RWPE2 (cell line): ENCODE results near the gene FARS2.

Source experiments
- ATAC-seq: fragments of 200-7000 bp; cut with Tn5 transposase; 3 replicates; pipeline ENCODE4 v1.9.1; 2021; ENCODE audit warnings: low read depth
- DNase-seq: peaks from one replicate; pipeline ENCODE4 v3.0.0-alpha.2; 2020; ENCODE audit warnings: low spot score
- H3K27ac ChIP-seq: fragments of 450-650 bp; 2 replicates; pipeline ENCODE4 v1.5.1; 2017; ENCODE audit warnings: mild to moderate bottlenecking; ENCODE audit not compliant: poor library complexity, severe bottlenecking
- H3K27me3 ChIP-seq: fragments of 250-450 bp; sonication (Bioruptor Pico); 2 replicates; pipeline ENCODE4 v1.5.1; 2021; ENCODE audit warnings: mild to moderate bottlenecking, moderate library complexity; ENCODE audit not compliant: insufficient read depth, poor library complexity, severe bottlenecking
- H3K36me3 ChIP-seq: fragments of 250-450 bp; sonication (Bioruptor Pico); 2 replicates; pipeline ENCODE4 v1.5.1; 2020; ENCODE audit warnings: low read depth, mild to moderate bottlenecking, moderate library complexity
- H3K4me1 ChIP-seq: fragments of 250-450 bp; sonication (Bioruptor Pico); 2 replicates; pipeline ENCODE4 v1.5.1; 2021; ENCODE audit warnings: mild to moderate bottlenecking, moderate library complexity; ENCODE audit not compliant: insufficient read depth, poor library complexity, severe bottlenecking
- H3K4me3 ChIP-seq: fragments of 250-450 bp; sonication (Bioruptor Pico); 2 replicates; pipeline ENCODE4 v1.5.1; 2021; ENCODE audit warnings: mild to moderate bottlenecking, moderate library complexity; ENCODE audit not compliant: severe bottlenecking
- H3K9me3 ChIP-seq: fragments of 250-450 bp; sonication (Bioruptor Pico); 2 replicates; pipeline ENCODE4 v1.5.1; 2021; ENCODE audit warnings: mild to moderate bottlenecking, moderate library complexity; ENCODE audit not compliant: severe bottlenecking
- TF ChIP-seq, protein P1 (sequence below): fragments of 450-650 bp; IDR thresholded peaks from one replicate; pipeline ENCODE4 v1.5.1; 2017; ENCODE audit warnings: mild to moderate bottlenecking, moderate library complexity; ENCODE audit not compliant: poor library complexity, severe bottlenecking

The FARS2 gene

DNA sequence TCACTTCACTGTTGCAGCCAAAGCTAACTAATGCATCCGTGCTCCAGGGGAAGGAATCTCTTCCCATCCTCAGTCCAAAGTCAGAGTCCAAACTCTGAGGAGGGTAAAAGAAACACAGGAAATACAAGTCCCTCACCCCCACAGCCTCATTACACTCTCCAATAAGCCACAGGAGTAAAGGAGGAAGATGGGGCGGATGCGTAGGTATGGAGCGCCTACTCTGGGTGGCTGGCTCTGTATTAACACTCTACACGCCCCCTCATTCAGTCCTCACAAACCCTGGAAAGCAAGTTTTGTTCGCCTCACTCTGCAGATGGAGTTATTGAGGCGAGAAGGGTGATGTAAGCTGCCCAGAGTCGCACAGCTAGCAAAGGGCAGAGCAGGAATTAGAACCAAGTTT, 502.6 kb downstream of the FARS2 start:
- ATAC-seq (no peak), DNase-seq (no peak)
- H3K9me3 ChIP-seq: no peaks in the 10 kb centered on the region
- no peaks in the 10 kb centered on the region for H3K27me3 ChIP-seq
- no peaks in the 10 kb centered on the region for H3K36me3 ChIP-seq
- no peak overlapping the region for H3K27ac ChIP-seq
- TF ChIP-seq, protein P1, sequence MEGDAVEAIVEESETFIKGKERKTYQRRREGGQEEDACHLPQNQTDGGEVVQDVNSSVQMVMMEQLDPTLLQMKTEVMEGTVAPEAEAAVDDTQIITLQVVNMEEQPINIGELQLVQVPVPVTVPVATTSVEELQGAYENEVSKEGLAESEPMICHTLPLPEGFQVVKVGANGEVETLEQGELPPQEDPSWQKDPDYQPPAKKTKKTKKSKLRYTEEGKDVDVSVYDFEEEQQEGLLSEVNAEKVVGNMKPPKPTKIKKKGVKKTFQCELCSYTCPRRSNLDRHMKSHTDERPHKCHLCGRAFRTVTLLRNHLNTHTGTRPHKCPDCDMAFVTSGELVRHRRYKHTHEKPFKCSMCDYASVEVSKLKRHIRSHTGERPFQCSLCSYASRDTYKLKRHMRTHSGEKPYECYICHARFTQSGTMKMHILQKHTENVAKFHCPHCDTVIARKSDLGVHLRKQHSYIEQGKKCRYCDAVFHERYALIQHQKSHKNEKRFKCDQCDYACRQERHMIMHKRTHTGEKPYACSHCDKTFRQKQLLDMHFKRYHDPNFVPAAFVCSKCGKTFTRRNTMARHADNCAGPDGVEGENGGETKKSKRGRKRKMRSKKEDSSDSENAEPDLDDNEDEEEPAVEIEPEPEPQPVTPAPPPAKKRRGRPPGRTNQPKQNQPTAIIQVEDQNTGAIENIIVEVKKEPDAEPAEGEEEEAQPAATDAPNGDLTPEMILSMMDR: no peak
- no peaks in the 10 kb centered on the region for H3K4me1 ChIP-seq
- no peak overlapping the region for H3K4me3 ChIP-seq

DNA sequence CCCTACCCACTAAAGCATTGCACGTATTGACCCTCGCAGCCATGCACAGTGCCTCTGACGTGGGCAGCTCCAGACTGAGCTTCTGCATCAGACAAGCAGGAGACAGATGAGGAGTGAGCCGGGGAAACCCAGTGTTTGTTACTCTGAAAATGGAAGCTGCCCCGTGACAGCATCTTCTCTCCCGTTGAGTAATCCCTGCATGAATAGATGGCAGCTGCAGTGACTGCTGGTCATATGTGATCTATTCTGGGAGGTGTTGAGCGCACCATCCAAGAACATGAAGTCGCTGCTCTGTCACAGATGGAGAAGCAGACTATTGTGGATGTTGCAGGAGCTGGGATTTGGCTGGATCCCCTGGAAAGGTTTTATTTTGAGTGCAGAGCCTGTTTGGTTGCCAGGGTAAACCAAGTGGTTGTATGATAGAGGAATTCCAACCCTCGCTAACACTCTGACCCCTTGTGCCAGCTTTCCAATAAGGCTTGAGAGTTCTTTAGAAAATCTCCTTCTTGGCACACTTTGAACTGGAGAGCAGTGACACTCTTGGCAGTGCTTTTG, 503.2 kb downstream of the FARS2 start:
- ATAC-seq: no peak

DNA sequence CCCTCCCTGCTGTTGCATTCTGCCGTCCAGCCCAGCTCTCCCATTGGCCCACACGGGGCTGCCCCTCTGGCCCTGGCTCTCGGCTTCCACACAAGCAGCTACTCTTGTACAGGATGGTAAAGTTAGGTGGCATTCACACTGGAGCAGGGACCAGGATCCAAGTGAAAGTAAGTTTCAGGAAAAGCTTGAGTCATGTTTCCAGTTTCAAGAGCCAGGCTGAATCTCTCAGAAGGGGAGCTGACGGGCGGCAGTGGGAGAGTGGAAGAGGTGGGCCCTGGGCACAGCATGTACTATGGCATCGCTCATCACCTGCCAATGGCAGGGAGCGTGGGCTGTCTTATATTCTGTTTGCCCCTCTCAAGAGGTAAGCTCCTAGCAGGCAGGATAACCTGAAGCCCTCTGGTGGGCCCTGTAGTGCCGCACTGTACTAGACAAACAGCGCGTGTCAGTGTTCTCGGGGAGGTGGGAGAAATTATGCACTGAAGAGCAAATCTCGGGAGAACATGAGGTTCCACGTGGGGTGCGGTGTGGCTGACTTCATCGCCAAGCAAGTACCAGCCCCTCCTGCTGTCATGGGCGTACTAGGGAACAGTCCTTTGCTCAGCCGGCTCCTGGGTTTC, 503.9 kb downstream of the FARS2 start:
- Histone ChIP-seq H3K9me3 (no peaks in the 10 kb centered on the region), H3K27ac (no peak overlapping the region), H3K4me3 (no peak overlapping the region), H3K36me3 (no peaks in the 10 kb centered on the region), H3K27me3 (no peaks in the 10 kb centered on the region), H3K4me1 (no peaks in the 10 kb centered on the region)
- ATAC-seq (no peak), DNase-seq (no peak)
- TF ChIP-seq, protein P1: no peak

More for the DNA sequence above, 503.2 kb downstream of the FARS2 start:
- Histone ChIP-seq H3K4me3 (no peak overlapping the region), H3K27me3 (no peaks in the 10 kb centered on the region), H3K27ac (no peak overlapping the region), H3K4me1 (no peaks in the 10 kb centered on the region), H3K9me3 (no peaks in the 10 kb centered on the region), H3K36me3 (no peaks in the 10 kb centered on the region)
- TF ChIP-seq, protein P1: no peak
- DNase-seq: no peak

DNA sequence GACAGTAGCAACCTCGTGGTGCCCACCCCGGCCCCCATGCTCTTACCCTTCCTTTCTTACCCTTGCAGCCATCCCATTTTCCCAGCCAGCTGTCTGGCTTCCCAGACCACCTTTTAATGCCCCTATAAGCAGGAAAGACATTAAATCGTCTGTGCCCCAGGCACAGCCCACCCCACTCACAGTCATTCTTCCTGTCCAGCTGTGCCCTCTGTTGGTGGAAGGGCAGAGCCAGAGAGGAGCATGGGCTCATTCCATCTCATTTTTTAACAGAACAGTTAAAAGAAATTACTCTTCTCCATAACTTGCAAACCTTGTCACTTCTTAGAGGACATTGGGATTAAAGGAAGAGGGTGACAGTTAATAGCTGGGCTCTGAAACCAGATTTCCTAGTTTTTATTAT, 504.9 kb downstream of the FARS2 start:
- TF ChIP-seq, protein P1: peak; percentile 27
- ATAC-seq: no peak; the same call in 2 of the 3 replicates
- H3K4me1 ChIP-seq: no peaks in the 10 kb centered on the region

DNA sequence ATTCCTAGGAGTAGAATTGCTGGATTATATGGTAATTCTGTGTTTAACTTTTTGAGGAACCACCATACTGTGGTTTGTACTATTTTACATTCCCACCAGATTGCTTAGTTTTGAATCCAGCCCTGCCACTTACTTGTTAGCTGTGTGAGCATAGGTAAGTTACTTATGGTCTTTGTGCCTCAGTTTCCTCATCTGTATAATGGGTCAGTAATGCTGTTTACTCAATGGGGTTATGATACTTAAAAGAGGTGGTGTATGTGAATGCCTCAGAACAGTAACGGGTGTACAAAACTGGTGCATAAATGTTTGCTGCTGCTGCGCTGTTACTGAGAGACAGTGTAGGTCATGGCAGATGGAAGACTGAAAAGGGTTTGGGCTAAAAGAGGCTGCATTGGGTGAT, 506.2 kb downstream of the FARS2 start:
- Histone ChIP-seq H3K27me3 (no peaks in the 10 kb centered on the region), H3K27ac (no peak overlapping the region), H3K9me3 (no peaks in the 10 kb centered on the region), H3K4me1 (no peaks in the 10 kb centered on the region), H3K4me3 (no peak overlapping the region), H3K36me3 (no peaks in the 10 kb centered on the region)
- ATAC-seq (no peak), DNase-seq (no peak)
- TF ChIP-seq, protein P1: no peak

More for the DNA sequence above, 504.9 kb downstream of the FARS2 start:
- H3K36me3 ChIP-seq: no peaks in the 10 kb centered on the region
- no peak for DNase-seq
- H3K9me3 ChIP-seq: no peaks in the 10 kb centered on the region
- H3K4me3 ChIP-seq: no peak overlapping the region
- H3K27me3 ChIP-seq: no peaks in the 10 kb centered on the region
- no peak overlapping the region for H3K27ac ChIP-seq
